GM18873 (cell line): ENCODE data around the gene TRAF2.
A peak's percentile ranks its signal among the peaks of the same experiment; 100 is the strongest.

Experiments
- ATAC-seq: cut with Tn5 transposase; IDR thresholded peaks from one replicate; pipeline ENCODE4 v1.9.1; 2021; ENCODE audit warnings: mild to moderate bottlenecking, moderate library complexity, moderate number of reproducible peaks; ENCODE audit not compliant: unreplicated experiment, low FRiP score

The TRAF2 gene

GRCh38 chr9:136928591-136928990 lies 42.3 kb downstream of the TRAF2 start:
- ATAC-seq, result no peak

- no peak for ATAC-seq
These were observed 43.7 kb downstream of the TRAF2 start for GRCh38 chr9:136930014-136930413.

DNA sequence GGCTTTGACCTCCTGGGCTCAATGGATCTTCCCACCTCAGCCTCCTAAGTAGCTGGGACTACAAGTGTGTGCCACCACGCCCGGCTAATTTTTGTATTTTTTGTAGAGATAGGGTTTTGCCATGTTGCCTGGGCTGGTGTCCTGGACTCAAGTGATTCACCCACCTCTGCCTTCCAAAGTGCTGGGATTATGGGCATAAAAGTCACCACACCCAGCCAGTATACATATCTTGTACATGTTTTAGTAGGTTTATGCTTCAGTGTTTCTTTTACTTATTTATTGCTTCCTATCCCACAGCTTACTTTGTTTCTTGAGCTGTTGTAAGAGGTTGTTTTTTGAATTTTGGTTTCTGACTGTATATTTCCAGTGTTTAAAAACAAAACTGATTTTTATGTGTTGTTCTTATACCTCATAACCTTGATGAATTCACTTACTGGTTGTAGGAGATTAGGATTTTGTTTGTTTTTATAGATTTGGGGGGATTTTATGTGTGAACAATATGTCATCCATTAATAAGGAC lies 45.4 kb downstream of the TRAF2 start:
- ATAC-seq, result no peak

DNA sequence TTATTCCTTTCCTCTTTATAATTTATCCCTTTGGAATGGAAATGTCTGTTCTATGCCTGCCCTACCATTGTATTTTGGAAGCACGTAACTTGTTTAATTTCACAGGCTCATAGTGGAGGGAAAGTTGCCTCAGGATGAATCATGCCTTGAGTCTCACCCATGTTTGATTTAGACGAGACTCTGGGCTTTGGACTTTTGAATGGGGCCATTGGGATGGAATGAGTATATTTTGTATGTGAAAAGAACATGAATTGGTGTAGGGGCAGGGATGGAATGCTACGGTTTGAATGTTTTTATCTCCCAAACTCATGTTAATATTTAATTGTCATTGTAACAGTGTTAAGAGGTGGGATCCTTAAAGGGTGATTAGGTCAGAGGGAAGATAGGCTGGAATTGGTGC lies 48.0 kb downstream of the TRAF2 start:
- no peak for ATAC-seq

- no peak for ATAC-seq
These were observed 49.3 kb downstream of the TRAF2 start for GRCh38 chr9:136935651-136936050.

DNA sequence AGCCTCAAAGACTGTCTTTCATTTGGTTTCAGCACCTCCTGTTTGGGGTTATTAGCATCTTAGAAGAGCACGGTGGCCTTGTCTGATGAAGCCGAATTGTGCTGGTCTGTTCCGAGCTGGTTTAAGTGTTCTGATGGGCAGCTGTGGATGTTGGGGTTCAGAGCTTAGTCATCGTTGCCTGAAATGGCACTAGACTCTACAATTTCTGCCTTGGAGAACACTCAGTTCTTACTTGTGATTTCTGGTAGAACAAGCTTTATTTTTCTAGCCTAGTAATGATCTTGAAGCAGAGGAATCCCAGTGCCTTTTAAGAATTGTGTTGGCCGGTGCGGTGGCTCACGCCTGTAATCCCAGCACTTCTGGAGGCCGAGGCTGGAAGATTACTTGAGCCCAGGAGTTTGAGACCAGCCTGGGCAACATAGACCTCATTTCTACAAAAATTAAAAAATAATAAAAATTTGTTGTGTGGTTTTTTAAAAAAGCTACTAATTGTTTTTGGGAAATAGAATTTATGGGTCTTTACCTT lies 50.4 kb downstream of the TRAF2 start:
- ATAC-seq, result no peak

- no peak for ATAC-seq
These were observed 51.1 kb downstream of the TRAF2 start for GRCh38 chr9:136937186-136938001.

DNA sequence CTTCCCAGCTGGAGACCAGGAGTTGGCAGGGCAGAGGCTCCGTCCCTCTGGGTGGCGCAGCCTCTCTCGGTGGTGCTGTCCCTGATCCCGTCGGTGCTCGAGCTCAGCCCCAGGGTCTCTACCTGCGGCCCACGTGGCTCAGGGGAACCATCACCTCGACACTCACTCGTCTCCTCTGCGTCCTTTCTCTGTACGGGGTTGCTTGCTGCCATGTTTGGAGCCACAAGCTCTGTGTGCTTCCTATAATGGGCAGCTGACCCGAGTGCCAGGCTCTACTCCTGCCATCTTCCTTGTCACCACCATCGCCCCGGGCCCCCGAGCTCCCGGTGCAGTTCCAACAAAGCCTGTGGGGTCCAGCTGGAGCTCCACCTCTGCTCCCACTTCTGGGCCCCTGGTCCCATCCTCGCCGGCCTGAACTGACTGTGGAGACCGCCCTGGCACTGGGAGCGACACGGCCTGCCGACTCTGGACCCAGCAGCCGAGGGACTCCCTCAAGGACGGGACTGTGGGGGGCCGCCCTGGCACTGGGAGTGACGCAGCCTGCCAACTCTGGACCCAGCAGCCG lies 53.2 kb downstream of the TRAF2 start:
- ATAC-seq, result no peak

DNA sequence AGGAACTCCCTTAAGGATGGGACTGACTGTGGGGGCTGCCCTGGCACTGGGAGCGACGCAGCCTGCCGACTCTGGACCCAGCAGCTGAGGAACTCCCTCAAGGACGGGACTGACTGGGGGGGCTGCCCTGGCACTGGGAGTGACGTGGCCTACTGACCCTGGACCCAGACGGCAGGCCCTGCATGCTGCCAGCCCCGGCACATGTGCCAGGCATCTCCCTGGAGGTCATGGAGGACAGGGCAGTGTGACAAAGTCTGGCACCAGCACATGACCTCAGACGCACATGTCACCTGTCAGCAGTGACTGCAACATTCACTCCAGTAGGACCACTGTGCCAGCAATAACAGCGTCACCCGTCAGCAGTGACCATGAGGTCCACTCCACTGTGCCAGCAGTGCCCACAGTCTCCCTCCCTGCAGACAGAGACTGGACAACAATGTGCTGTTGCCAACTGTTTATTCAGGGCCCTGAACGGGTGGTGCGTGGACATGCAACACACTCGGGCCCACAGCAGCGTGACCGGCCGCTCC lies 53.7 kb downstream of the TRAF2 start:
- no peak for ATAC-seq

DNA sequence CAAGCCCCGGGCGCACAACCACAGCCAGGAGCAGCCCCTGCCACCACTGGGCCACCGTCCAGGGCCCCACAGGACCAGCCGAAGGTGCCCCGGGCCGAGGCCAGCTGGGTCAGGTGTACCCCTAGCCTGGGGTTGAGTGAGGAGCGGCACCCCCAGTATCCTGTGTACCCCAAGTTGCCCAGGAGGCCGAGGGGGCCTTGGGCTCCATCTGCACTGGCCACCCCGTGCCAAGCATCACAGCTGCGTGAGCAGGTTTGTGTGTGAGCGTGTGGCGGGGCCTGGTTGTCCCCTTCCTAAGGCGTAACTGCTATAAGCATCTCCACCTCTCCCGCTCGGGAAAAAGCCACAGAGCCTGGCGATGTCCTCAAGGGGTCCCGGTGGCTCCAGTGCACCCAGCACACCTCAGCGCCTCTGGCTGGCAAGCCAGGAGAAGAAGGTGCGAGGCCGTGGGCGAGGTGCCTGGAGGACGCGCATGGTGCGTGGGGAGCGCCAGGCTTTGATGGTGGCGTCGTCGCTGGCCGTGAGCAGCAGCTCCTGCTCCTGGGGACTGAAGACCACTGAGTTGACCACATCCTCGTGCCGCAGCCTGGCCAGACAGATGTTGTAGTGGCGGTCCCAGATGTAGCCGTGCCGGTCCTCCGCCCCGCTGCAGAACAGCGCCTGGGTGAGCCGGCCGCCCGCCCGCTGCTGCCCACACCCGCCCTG lies 54.4 kb downstream of the TRAF2 start:
- ATAC-seq, result no peak

DNA sequence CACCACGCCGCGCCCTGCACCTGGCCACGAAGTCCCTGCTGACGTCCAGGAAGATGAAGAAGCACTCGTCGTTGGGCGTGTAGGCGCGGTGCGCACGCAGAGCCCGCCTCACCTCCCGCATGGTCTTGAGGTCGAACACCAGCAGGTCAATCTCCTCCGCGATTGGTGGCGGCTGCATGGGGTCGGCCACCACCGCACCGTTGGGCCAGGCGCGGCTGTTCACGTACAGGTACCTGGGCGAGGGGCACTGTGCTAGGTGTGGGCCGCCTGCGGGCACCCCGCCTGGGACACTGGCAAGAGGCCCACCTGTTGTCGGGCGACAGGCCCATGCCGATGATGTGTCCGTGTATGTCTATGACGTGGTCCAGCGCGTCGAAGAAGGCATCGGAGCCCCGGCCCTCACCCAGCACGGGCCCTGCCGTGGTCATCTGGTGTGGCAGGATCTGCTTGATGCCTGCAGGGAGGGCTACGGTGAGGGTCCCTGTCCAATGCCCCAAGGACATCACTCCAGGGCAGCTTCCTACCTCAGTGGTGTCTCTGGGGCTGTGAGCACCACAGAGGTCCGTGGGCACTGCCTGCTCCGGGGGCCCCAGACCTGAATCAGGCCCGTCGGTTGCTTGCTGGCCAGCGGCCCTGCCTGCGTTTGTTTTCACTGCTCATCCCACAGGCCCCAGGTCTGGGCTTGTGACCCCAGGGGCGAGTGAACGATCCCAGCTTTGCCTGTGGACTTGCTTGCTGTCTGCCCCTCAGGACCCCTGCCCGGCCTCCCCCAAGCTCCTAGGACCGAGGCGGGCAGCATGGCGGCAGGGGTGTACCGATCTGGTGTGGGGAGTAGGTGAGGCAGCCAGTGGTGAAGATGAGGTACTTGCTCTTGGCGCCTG lies 55.2 kb downstream of the TRAF2 start:
- no peak for ATAC-seq

- ATAC-seq, result no peak
These were observed 56.0 kb downstream of the TRAF2 start for GRCh38 chr9:136942112-136942880.

DNA sequence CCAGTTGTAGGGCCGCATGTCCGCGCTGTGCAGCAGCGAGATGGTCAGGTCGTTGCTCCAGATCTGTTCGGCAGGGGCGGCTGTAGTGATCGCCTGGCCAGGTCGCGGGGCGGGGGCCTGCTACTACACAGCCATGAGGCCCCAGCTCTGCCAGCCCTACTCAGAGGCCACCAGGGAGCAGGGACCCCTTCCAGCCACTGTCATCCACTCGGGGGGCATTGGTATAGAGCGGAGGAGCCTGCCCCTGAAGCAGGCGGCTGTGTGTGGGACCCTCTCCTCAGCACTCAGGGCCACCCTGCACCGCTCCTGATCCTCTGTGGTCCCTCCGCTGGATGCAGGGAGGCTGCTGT lies 56.5 kb downstream of the TRAF2 start:
- no peak for ATAC-seq

GRCh38 chr9:136943291-136944211 lies 57.2 kb downstream of the TRAF2 start:
- ATAC-seq, result peak; percentile 13

- peak; percentile 21 for ATAC-seq
These were observed 57.8 kb downstream of the TRAF2 start for GRCh38 chr9:136944212-136944518.

- ATAC-seq, result peak; percentile 47
These were observed 58.4 kb downstream of the TRAF2 start, which contains the start of the genes C8G and FBXW5 for GRCh38 chr9:136944519-136945332. TSS of gene C8G (plus strand) at chr9:136945243. CDS start at chr9:136945321, 78 bp downstream. TSS of gene FBXW5 (minus strand) at chr9:136944738. CDS start at chr9:136944083, 655 bp downstream.
